NT2/D1 (cell line): ENCODE measurements around the gene CXCL6.

Experiments
- DNase-seq: peaks from one replicate; pipeline ENCODE4 v3.0.0-alpha.2; 2011; ENCODE audit warnings: low read depth, low spot score
- H3K27me3 ChIP-seq: 2 replicates; pipeline ENCODE4 v1.6.0; 2011; ENCODE audit warnings: mild to moderate bottlenecking; ENCODE audit not compliant: insufficient read length, insufficient read depth
- H3K36me3 ChIP-seq: 2 replicates; pipeline ENCODE4 v1.6.1; 2011; ENCODE audit warnings: mild to moderate bottlenecking, low read length, mixed read lengths; ENCODE audit not compliant: insufficient read depth, insufficient read length
- H3K4me1 ChIP-seq: 2 replicates; pipeline ENCODE4 v1.5.1; 2011; ENCODE audit not compliant: insufficient read depth, insufficient read length
- H3K4me3 ChIP-seq: 2 replicates; pipeline ENCODE4 v1.5.1; 2011; ENCODE audit warnings: low read depth; ENCODE audit not compliant: insufficient read length
- H3K9ac ChIP-seq: 2 replicates; pipeline ENCODE4 v1.6.0; 2011; ENCODE audit warnings: low read depth; ENCODE audit not compliant: insufficient read length
- H3K9me3 ChIP-seq: 2 replicates; pipeline ENCODE4 v1.5.1; 2011; ENCODE audit warnings: mild to moderate bottlenecking, low read length; ENCODE audit not compliant: insufficient read depth
- SUZ12 ChIP-seq: IDR thresholded peaks from 2 replicates; pipeline ENCODE4 v1.6.1; 2011; ENCODE audit not compliant: insufficient read length, insufficient read depth; ENCODE audit errors: extremely low read depth
- YY1 ChIP-seq: IDR thresholded peaks from 2 replicates; pipeline ENCODE4 v1.6.1; 2011; ENCODE audit not compliant: insufficient read length, insufficient read depth
- ZNF274 ChIP-seq: IDR thresholded peaks from 2 replicates; pipeline ENCODE4 v1.6.1; 2011; ENCODE audit warnings: mild to moderate bottlenecking, low read depth, low read length

The CXCL6 gene

GRCh38 chr4:73851293-73851692 is 14.8 kb downstream of the CXCL6 start:
- TF ChIP-seq ZNF274 (no peak), SUZ12 (no peak), YY1 (no peak)
- DNase-seq = no peak
- H3K9me3 ChIP-seq = no peaks in the 10 kb centered on the region
- no peak overlapping the region for H3K4me3 ChIP-seq
- no peaks in the 10 kb centered on the region for H3K36me3 ChIP-seq
- no peak overlapping the region for H3K9ac ChIP-seq
- H3K4me1 ChIP-seq = no peaks in the 10 kb centered on the region
- no peaks in the 10 kb centered on the region for H3K27me3 ChIP-seq

- DNase-seq = no peak
- Histone ChIP-seq H3K36me3 (no peaks in the 10 kb centered on the region), H3K9ac (no peak overlapping the region), H3K4me3 (no peak overlapping the region), H3K9me3 (no peaks in the 10 kb centered on the region), H3K4me1 (no peaks in the 10 kb centered on the region), H3K27me3 (no peaks in the 10 kb centered on the region)
- TF ChIP-seq ZNF274 (no peak), YY1 (no peak), SUZ12 (no peak)
These were observed 16.3 kb downstream of the CXCL6 start for GRCh38 chr4:73852771-73853170.

GRCh38 chr4:73853246-73853704 is 16.8 kb downstream of the CXCL6 start, which contains the start of gene PF4V1:
PF4V1 (plus strand) TSS chr4:73853296; CDS start chr4:73853363, 67 bp downstream.
- Histone ChIP-seq H3K27me3 (no peaks in the 10 kb centered on the region), H3K36me3 (no peaks in the 10 kb centered on the region), H3K9ac (no peak within 1 kb of the TSS), H3K4me3 (no peak within 1 kb of the TSS), H3K4me1 (no peaks in the 10 kb centered on the region), H3K9me3 (no peaks in the 10 kb centered on the region)
- DNase-seq = no peak
- TF ChIP-seq SUZ12 (no peak), YY1 (no peak), ZNF274 (no peak)

DNA sequence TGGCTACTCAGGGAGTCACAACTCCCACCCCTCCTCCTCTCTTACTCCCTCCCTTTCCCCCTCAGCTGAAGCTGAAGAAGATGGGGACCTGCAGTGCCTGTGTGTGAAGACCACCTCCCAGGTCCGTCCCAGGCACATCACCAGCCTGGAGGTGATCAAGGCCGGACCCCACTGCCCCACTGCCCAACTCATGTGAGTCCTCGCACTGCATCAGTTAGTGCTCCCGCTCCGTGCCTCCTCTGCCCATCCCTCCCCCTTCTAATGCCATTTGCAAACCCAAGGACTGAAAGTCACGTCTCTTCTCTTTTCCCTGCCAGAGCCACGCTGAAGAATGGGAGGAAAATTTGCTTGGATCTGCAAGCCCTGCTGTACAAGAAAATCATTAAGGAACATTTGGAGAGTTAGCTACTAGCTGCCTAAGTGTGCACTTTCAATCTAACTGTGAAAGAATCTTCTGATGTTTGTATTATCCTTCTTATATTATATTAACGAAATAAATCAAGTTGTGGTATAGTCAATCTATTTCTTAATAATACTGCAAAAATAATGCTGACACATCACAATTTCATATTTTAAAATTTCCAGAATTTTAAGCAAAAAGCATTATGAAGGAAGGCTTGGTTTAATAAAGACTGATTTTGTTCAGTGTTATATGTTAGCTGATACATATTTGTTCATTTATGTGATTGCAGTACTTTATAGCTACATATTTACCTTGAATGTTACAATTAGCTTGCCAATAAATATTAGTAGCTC is 17.4 kb downstream of the CXCL6 start:
- Histone ChIP-seq H3K4me3 (no peak overlapping the region), H3K4me1 (no peaks in the 10 kb centered on the region), H3K9me3 (no peaks in the 10 kb centered on the region), H3K36me3 (no peaks in the 10 kb centered on the region), H3K9ac (no peak overlapping the region), H3K27me3 (no peaks in the 10 kb centered on the region)
- no peak for DNase-seq
- TF ChIP-seq ZNF274 = no peak
- no peak for TF ChIP-seq SUZ12
- no peak for TF ChIP-seq YY1

GRCh38 chr4:73855406-73855805 is 18.9 kb downstream of the CXCL6 start:
- Histone ChIP-seq H3K4me1 (no peaks in the 10 kb centered on the region), H3K27me3 (no peaks in the 10 kb centered on the region), H3K36me3 (no peaks in the 10 kb centered on the region), H3K4me3 (no peak overlapping the region), H3K9me3 (no peaks in the 10 kb centered on the region), H3K9ac (no peak overlapping the region)
- no peak for TF ChIP-seq YY1
- no peak for DNase-seq

- H3K36me3 ChIP-seq = no peaks in the 10 kb centered on the region
- H3K27me3 ChIP-seq = no peaks in the 10 kb centered on the region
- no peaks in the 10 kb centered on the region for H3K4me1 ChIP-seq
- no peak overlapping the region for H3K9ac ChIP-seq
- TF ChIP-seq YY1 (no peak), SUZ12 (no peak), ZNF274 (no peak)
- no peak overlapping the region for H3K4me3 ChIP-seq
- H3K9me3 ChIP-seq = no peaks in the 10 kb centered on the region
- DNase-seq = no peak
These were observed 20.0 kb downstream of the CXCL6 start for GRCh38 chr4:73856518-73856917.

GRCh38 chr4:73859614-73860088 is 23.2 kb downstream of the CXCL6 start:
- Histone ChIP-seq H3K36me3 (no peaks in the 10 kb centered on the region), H3K9me3 (no peaks in the 10 kb centered on the region), H3K9ac (no peak overlapping the region), H3K4me3 (no peak overlapping the region), H3K4me1 (no peaks in the 10 kb centered on the region), H3K27me3 (no peaks in the 10 kb centered on the region)
- no peak for DNase-seq
- TF ChIP-seq ZNF274 (no peak), YY1 (no peak), SUZ12 (no peak)
